ENCODE measurements around the gene PTTG1IP.

Gene PTTG1IP

GRCh38 chr21:44918581-44919033 lies 45.1 kb upstream of the PTTG1IP start:
- no peak for DNase-seq
- Histone ChIP-seq H3K27me3 (peaks cover 59% of the 10 kb centered on the region), H3K36me3 (no peaks in the 10 kb centered on the region), H3K4me3 (ENCODE audit: low read depth, low read length) (no peak overlapping the region), H3K4me1 (no peaks in the 10 kb centered on the region), H3K9me3 (no peaks in the 10 kb centered on the region)
- TF ChIP-seq CTCF (IDR thresholded peaks at IDR 0.05; ENCODE audit: low read depth, low read length): no peak

GRCh38 chr21:44918107-44918470 lies 44.6 kb upstream of the PTTG1IP start:
- Histone ChIP-seq H3K27me3 (peaks cover 54% of the 10 kb centered on the region), H3K4me1 (no peaks in the 10 kb centered on the region), H3K36me3 (no peaks in the 10 kb centered on the region), H3K4me3 (ENCODE audit: low read depth, low read length) (no peak overlapping the region), H3K9me3 (no peaks in the 10 kb centered on the region)
- TF ChIP-seq CTCF (IDR thresholded peaks at IDR 0.05; ENCODE audit: low read depth, low read length): no peak
- DNase-seq: no peak

- no peak for TF ChIP-seq CTCF (IDR thresholded peaks at IDR 0.05; ENCODE audit: low read depth, low read length)
- Histone ChIP-seq H3K36me3 (no peaks in the 10 kb centered on the region), H3K27me3 (peaks cover 48% of the 10 kb centered on the region), H3K9me3 (no peaks in the 10 kb centered on the region), H3K4me3 (ENCODE audit: low read depth, low read length) (no peak overlapping the region), H3K4me1 (no peaks in the 10 kb centered on the region)
- DNase-seq: no peak
These were observed 44.1 kb upstream of the PTTG1IP start for GRCh38 chr21:44917446-44918106.

GRCh38 chr21:44916965-44917364 lies 43.5 kb upstream of the PTTG1IP start:
- H3K9me3 ChIP-seq: no peaks in the 10 kb centered on the region
- no peaks in the 10 kb centered on the region for H3K4me1 ChIP-seq
- H3K27me3 ChIP-seq: peaks cover 42% of the 10 kb centered on the region
- no peak for TF ChIP-seq CTCF (IDR thresholded peaks at IDR 0.05; ENCODE audit: low read depth, low read length)
- H3K4me3 ChIP-seq (ENCODE audit: low read depth, low read length): no peak overlapping the region
- no peak for DNase-seq
- no peaks in the 10 kb centered on the region for H3K36me3 ChIP-seq

GRCh38 chr21:44914176-44914874 lies 40.8 kb upstream of the PTTG1IP start:
- peaks cover 16% of the 10 kb centered on the region for H3K27me3 ChIP-seq
- no peak for TF ChIP-seq CTCF (IDR thresholded peaks at IDR 0.05; ENCODE audit: low read depth, low read length)
- H3K4me3 ChIP-seq (ENCODE audit: low read depth, low read length): no peak overlapping the region
- H3K9me3 ChIP-seq: no peaks in the 10 kb centered on the region
- no peak for DNase-seq
- H3K36me3 ChIP-seq: no peaks in the 10 kb centered on the region
- no peaks in the 10 kb centered on the region for H3K4me1 ChIP-seq

Data from BE2C (cell line).